Endothelial cell of umbilical vein (primary cell): ENCODE data around the gene PMEL. TPM values are rescaled to one million over a fixed set of nuclear protein-coding genes. Genes with fewer than 3 reads are reported as not detected.

Experiments used
- BruUV-seq: library from RNA; stranded (reverse); fragments of 400-500 nt; replicated peaks from 2 replicates; lab custom pipeline; 2021; lab: Mats Ljungman, UMichigan
- CTCF ChIA-PET: fragments of 300-600, 350-600 bp; sonication (Branson Sonifier 250); formaldehyde crosslinking; loops from one replicate; lab custom pipeline; 2021; ENCODE audit warnings: antibody characterized with exemption, inconsistent platforms; lab: Charles Lee
- POLR2A ChIA-PET: fragments of 300-600, 350-600 bp; sonication (Branson Sonifier 250); formaldehyde crosslinking; loops from one replicate; lab custom pipeline; 2021; ENCODE audit warnings: antibody characterized with exemption, inconsistent platforms; lab: Charles Lee
- DNase-seq: peaks from one replicate; pipeline ENCODE4 v3.0.0-alpha.2; 2011; ENCODE audit warnings: low read depth, low spot score
- FAIRE-seq: peaks from 2 replicates; lab custom pipeline; 2011; peaks lifted over from hg19 to GRCh38; lab: Jason Lieb, UNC
- H2AFZ ChIP-seq: 2 replicates; pipeline ENCODE4 v1.6.0; 2012; ENCODE audit warnings: low read depth, low read length, control low read depth, inconsistent platforms
- H3K27ac ChIP-seq: 2 replicates; pipeline ENCODE4 v1.5.1; 2011; ENCODE audit warnings: low read depth, mild to moderate bottlenecking, control low read depth, low read length, moderate library complexity; ENCODE audit not compliant: insufficient read depth
- H3K27me3 ChIP-seq, 2 experiments: 2 replicates each; pipeline versions ENCODE4 v1.6.0 to v1.6.1; 2011; ENCODE audit warnings: low read length in 2 of 2, mixed read lengths in 1 of 2; ENCODE audit not compliant: control insufficient read depth in 2 of 2, insufficient read depth in 2 of 2
- H3K36me3 ChIP-seq, 2 experiments: 2 replicates in 1 of 2; 3 replicates in 1 of 2; pipeline ENCODE4 v1.5.1; 2011; ENCODE audit warnings: low read length in 2 of 2, mild to moderate bottlenecking in 1 of 2, moderate library complexity in 1 of 2; ENCODE audit not compliant: control insufficient read depth in 2 of 2, insufficient read depth in 2 of 2; ENCODE audit errors: extremely low read depth in 1 of 2
- H3K4me1 ChIP-seq: 3 replicates; pipeline ENCODE4 v1.5.1; 2011; ENCODE audit warnings: mild to moderate bottlenecking, low read length; ENCODE audit not compliant: control insufficient read depth, insufficient read depth; ENCODE audit errors: extremely low read depth
- H3K4me2 ChIP-seq: 2 replicates; pipeline ENCODE4 v1.6.1; 2011; ENCODE audit warnings: low read length, control low read depth, mixed read lengths; ENCODE audit not compliant: insufficient read depth
- H3K4me3 ChIP-seq, 3 experiments: fragments of 200-600 bp in 1 of 3; sonication (generic), shearing (Covaris generic) in 1 of 3; replicated peaks in 1 of 3; 2 replicates each; pipeline ENCODE4 v1.5.1; 2011 to 2016; ENCODE audit warnings: control low read depth in 3 of 3, low read length in 3 of 3, mild to moderate bottlenecking in 2 of 3, inconsistent platforms in 1 of 3, low read depth in 1 of 3, moderate library complexity in 1 of 3; ENCODE audit not compliant: insufficient read depth in 1 of 3
- H3K79me2 ChIP-seq: 2 replicates; pipeline ENCODE4 v1.6.0; 2012; ENCODE audit warnings: low read length, inconsistent platforms; ENCODE audit not compliant: control insufficient read depth, insufficient read depth
- H3K9ac ChIP-seq: replicated peaks from 2 replicates; pipeline ENCODE3; 2011; ENCODE audit warnings: low read length, control low read depth; ENCODE audit not compliant: insufficient read depth; ENCODE audit errors: extremely low read depth
- H3K9me1 ChIP-seq: replicated peaks from 3 replicates; pipeline ENCODE4 v1.6.0; 2011; ENCODE audit warnings: mild to moderate bottlenecking, low read length; ENCODE audit not compliant: control insufficient read depth, insufficient read depth; ENCODE audit errors: extremely low read depth
- H3K9me3 ChIP-seq: replicated peaks from 2 replicates; pipeline ENCODE4 v1.5.1; 2012; ENCODE audit warnings: low read length, inconsistent platforms; ENCODE audit not compliant: control insufficient read depth, insufficient read depth
- H4K20me1 ChIP-seq: replicated peaks from 2 replicates; pipeline ENCODE3; 2011; ENCODE audit warnings: mild to moderate bottlenecking, low read length; ENCODE audit not compliant: control insufficient read depth, insufficient read depth; ENCODE audit errors: extremely low read depth
- FOS ChIP-seq: IDR thresholded peaks from 2 replicates; pipeline ENCODE4 v1.6.1; 2011; ENCODE audit warnings: mild to moderate bottlenecking, low read length, moderate library complexity, borderline replicate concordance; ENCODE audit not compliant: insufficient read depth
- GATA2 ChIP-seq: IDR thresholded peaks from 2 replicates; pipeline ENCODE4 v1.7.0; 2011; ENCODE audit warnings: low read depth, mild to moderate bottlenecking, moderate library complexity, mixed read lengths, low read length; ENCODE audit not compliant: insufficient read length, insufficient read depth
- POLR2A ChIP-seq: IDR thresholded peaks from 2 replicates; pipeline ENCODE4 v1.6.1; 2012; ENCODE audit warnings: low read depth, mild to moderate bottlenecking, control low read depth, low read length
- dilution Hi-C: fragments of 300-500 bp; cut with MboI; formaldehyde crosslinking; loops from one replicate; pipeline ENCODE4 v1.15.0; 2019; ENCODE audit warnings: low sequenced_read_pairs; ENCODE audit not compliant: extremely low pct_ligation_motif_present
- intact Hi-C: fragments of 100-400 bp; cut with micrococcal nuclease; formaldehyde crosslinking; loops from one replicate; pipeline ENCODE4 v1.10.0; 2022
- polyA plus RNA-seq, 4 experiments: library from polyadenylated mRNA; depleted of rRNA in 3 of 4; stranded (reverse) in 3 of 4; unstranded in 1 of 4; fragments of >200 nt; gene quantifications; 2 replicates each; pipeline versions ENCODE4 v1.2.1 to v1.2.3, GENCODE V29; 2011 to 2012; ENCODE audit warnings: missing spikeins in 1 of 4
- total RNA-seq: library from RNA; stranded (reverse); gene quantifications from 2 replicates; pipeline ENCODE4 v1.2.3, GENCODE V29; 2021
- TF ChIP-seq, protein P1 (sequence below), 2 donors: IDR thresholded peaks; 1 replicate in 1 of 2; 2 replicates in 1 of 2; pipeline ENCODE4 v1.5.1; 2011; ENCODE audit warnings: low read length in 2 of 2, mild to moderate bottlenecking in 2 of 2, moderate library complexity in 2 of 2, control low read depth in 1 of 2, inconsistent platforms in 1 of 2, low read depth in 1 of 2; ENCODE audit not compliant: insufficient read depth in 1 of 2; ENCODE audit errors: extremely low read depth in 1 of 2

PMEL gene
- total and polyA plus RNA-seq, 2 donors (not counting 3 experiments of a cell fraction or from before 2014, with no cell fraction given), result 0.51 to 0.99 TPM

GRCh38 chr12:55955344-55955743, 10.5 kb downstream of the PMEL start:
- DNase-seq, result no peak
- H3K9me1 ChIP-seq, result no peaks in the 10 kb centered on the region
- no peaks in the 10 kb centered on the region for H3K27me3 ChIP-seq
- no peaks in the 10 kb centered on the region for H4K20me1 ChIP-seq
- peaks cover 3 to 22% of the 10 kb centered on the region in 2 experiments for H3K36me3 ChIP-seq
- H3K4me3 ChIP-seq, result no peak overlapping the region
- no peak overlapping the region for H3K27ac ChIP-seq
- intact Hi-C loops, result no loop called here
- no peaks in the 10 kb centered on the region for H3K79me2 ChIP-seq
- FAIRE-seq, result no peak
- TF ChIP-seq POLR2A (no peak), GATA2 (no peak)
- ChIA-PET CTCF (interaction anchor here (0.7 to 2.1 kb wide), 5 partner anchors 13 to 75 kb away, joined by 3 to 7 read pairs (median 5); no protein-coding TSS in a partner anchor), POLR2A (interaction anchor here (0.6 kb wide), 1 partner anchor 97 kb away, joined by 3 read pairs; no protein-coding TSS in a partner anchor)
- no peaks in the 10 kb centered on the region for H3K4me1 ChIP-seq
- no peak overlapping the region for H3K9ac ChIP-seq
- dilution Hi-C loops, result no loop called here
- H3K4me2 ChIP-seq, result no peak overlapping the region
- no peaks in the 10 kb centered on the region for H3K9me3 ChIP-seq
- BruUV-seq, result no TSS peak
- H2AFZ ChIP-seq, result no peak overlapping the region

- CTCF ChIA-PET, result interaction anchor here (1.0 to 1.7 kb wide), 2 partner anchors 14 to 16 kb away, joined by 3 read pairs; no protein-coding TSS in a partner anchor
- TF ChIP-seq FOS, result no peak
- TF ChIP-seq, protein P1, sequence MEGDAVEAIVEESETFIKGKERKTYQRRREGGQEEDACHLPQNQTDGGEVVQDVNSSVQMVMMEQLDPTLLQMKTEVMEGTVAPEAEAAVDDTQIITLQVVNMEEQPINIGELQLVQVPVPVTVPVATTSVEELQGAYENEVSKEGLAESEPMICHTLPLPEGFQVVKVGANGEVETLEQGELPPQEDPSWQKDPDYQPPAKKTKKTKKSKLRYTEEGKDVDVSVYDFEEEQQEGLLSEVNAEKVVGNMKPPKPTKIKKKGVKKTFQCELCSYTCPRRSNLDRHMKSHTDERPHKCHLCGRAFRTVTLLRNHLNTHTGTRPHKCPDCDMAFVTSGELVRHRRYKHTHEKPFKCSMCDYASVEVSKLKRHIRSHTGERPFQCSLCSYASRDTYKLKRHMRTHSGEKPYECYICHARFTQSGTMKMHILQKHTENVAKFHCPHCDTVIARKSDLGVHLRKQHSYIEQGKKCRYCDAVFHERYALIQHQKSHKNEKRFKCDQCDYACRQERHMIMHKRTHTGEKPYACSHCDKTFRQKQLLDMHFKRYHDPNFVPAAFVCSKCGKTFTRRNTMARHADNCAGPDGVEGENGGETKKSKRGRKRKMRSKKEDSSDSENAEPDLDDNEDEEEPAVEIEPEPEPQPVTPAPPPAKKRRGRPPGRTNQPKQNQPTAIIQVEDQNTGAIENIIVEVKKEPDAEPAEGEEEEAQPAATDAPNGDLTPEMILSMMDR (IDR thresholded peaks at IDR 0.05; ENCODE audit: extremely low read depth in 1 of 2, insufficient read depth in 1 of 2, low read depth in 1 of 2, low read length in 2 of 2), result no peak
- no peak for TF ChIP-seq POLR2A
- Histone ChIP-seq H3K9me3 (no peaks in the 10 kb centered on the region), H3K79me2 (no peaks in the 10 kb centered on the region), H3K4me3 (no peak overlapping the region), H3K9me1 (peaks cover 3% of the 10 kb centered on the region), H3K36me3 (peaks cover 7 to 9% of the 10 kb centered on the region in 2 experiments), H3K27me3 (no peaks in the 10 kb centered on the region), H3K4me1 (no peaks in the 10 kb centered on the region), H3K27ac (no peak overlapping the region), H3K9ac (no peak overlapping the region), H3K4me2 (no peak overlapping the region), H4K20me1 (no peaks in the 10 kb centered on the region), H2AFZ (no peak overlapping the region)
- dilution Hi-C loops, result no loop called here
- DNase-seq (no peak), FAIRE-seq (no peak)
- intact Hi-C loops, result no loop called here
- POLR2A ChIA-PET, result no interaction called here
- no TSS peak for BruUV-seq
These were observed 19.3 kb downstream of the PMEL start for GRCh38 chr12:55946553-55946952.
